ENCODE results near the gene KDM2B. TPM values are rescaled to one million over a fixed set of nuclear protein-coding genes. Genes with fewer than 3 reads are reported as not detected.

Gene KDM2B
- total and polyA plus RNA-seq, 2 donors (not counting 3 experiments of a cell fraction or from before 2014, with no cell fraction given), result 26.8 to 37.3 TPM

- Histone ChIP-seq H3K79me2 (ENCODE audit: control insufficient read depth, insufficient read depth, low read length) (no peaks in the 10 kb centered on the region), H3K9me3 (replicated peaks; ENCODE audit: control insufficient read depth, insufficient read depth, low read length) (no peaks in the 10 kb centered on the region), H3K9me1 (replicated peaks; ENCODE audit: control insufficient read depth, extremely low read depth, insufficient read depth, low read length) (no peaks in the 10 kb centered on the region), H2AFZ (ENCODE audit: low read depth, low read length) (no peak overlapping the region), H3K27ac (ENCODE audit: insufficient read depth, low read depth, low read length) (no peak overlapping the region), H3K36me3 (ENCODE audit: control insufficient read depth in 2 of 2, extremely low read depth in 1 of 2, insufficient read depth in 2 of 2, low read length in 2 of 2) (no peaks in the 10 kb centered on the region), H3K4me1 (ENCODE audit: control insufficient read depth, extremely low read depth, insufficient read depth, low read length) (peaks cover 3% of the 10 kb centered on the region), H3K27me3 (ENCODE audit: control insufficient read depth in 2 of 2, insufficient read depth in 2 of 2, low read length in 2 of 2) (no peaks in the 10 kb centered on the region), H4K20me1 (replicated peaks; ENCODE audit: control insufficient read depth, extremely low read depth, insufficient read depth, low read length) (no peaks in the 10 kb centered on the region), H3K4me3 (replicated peaks in 1 of 3; ENCODE audit: insufficient read depth in 1 of 3, low read depth in 1 of 3, low read length in 3 of 3) (no peak overlapping the region), H3K4me2 (ENCODE audit: insufficient read depth, low read length) (no peak overlapping the region), H3K9ac (replicated peaks; ENCODE audit: extremely low read depth, insufficient read depth, low read length) (no peak overlapping the region)
- BruUV-seq (replicated peaks), result no TSS peak
- ChIA-PET CTCF (interaction anchor here (0.8 to 2.8 kb wide), 14 partner anchors 8 to 173 kb away, joined by 3 to 19 read pairs (median 4); no protein-coding TSS in a partner anchor), POLR2A (interaction anchor here (0.7 kb wide), 1 partner anchor 336 kb away, joined by 10 read pairs; no protein-coding TSS in a partner anchor)
- intact Hi-C loops (cut with micrococcal nuclease) (loop anchor here (10.0 kb wide), 1 partner anchor 279 kb away; no protein-coding TSS in a partner anchor), dilution Hi-C loops (cut with MboI; ENCODE audit: extremely low pct_ligation_motif_present, low sequenced_read_pairs) (no loop called here)
- DNase-seq (ENCODE audit: low read depth, low spot score) (no peak), FAIRE-seq (no peak)
- TF ChIP-seq FOS (IDR thresholded peaks at IDR 0.05; ENCODE audit: borderline replicate concordance, insufficient read depth, low read length), result no peak
- TF ChIP-seq EZH2 (IDR thresholded peaks at IDR 0.05; ENCODE audit: borderline replicate concordance, low read depth, low read length, severe bottlenecking), result no peak
- TF ChIP-seq MYC (IDR thresholded peaks at IDR 0.05; ENCODE audit: low read depth, low read length), result no peak
- TF ChIP-seq MAX (IDR thresholded peaks at IDR 0.05; ENCODE audit: insufficient read depth, insufficient read length), result no peak
- no peak for TF ChIP-seq POLR2A (IDR thresholded peaks at IDR 0.05; ENCODE audit: low read depth, low read length)
- TF ChIP-seq, protein P1, sequence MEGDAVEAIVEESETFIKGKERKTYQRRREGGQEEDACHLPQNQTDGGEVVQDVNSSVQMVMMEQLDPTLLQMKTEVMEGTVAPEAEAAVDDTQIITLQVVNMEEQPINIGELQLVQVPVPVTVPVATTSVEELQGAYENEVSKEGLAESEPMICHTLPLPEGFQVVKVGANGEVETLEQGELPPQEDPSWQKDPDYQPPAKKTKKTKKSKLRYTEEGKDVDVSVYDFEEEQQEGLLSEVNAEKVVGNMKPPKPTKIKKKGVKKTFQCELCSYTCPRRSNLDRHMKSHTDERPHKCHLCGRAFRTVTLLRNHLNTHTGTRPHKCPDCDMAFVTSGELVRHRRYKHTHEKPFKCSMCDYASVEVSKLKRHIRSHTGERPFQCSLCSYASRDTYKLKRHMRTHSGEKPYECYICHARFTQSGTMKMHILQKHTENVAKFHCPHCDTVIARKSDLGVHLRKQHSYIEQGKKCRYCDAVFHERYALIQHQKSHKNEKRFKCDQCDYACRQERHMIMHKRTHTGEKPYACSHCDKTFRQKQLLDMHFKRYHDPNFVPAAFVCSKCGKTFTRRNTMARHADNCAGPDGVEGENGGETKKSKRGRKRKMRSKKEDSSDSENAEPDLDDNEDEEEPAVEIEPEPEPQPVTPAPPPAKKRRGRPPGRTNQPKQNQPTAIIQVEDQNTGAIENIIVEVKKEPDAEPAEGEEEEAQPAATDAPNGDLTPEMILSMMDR (IDR thresholded peaks at IDR 0.05; ENCODE audit: extremely low read depth in 1 of 2, insufficient read depth in 1 of 2, low read depth in 1 of 2, low read length in 2 of 2), result no peak
- TF ChIP-seq JUN (IDR thresholded peaks at IDR 0.05; ENCODE audit: borderline replicate concordance, insufficient read depth, insufficient read length, low read depth), result no peak
- no peak for TF ChIP-seq POLR2AphosphoS5 (IDR thresholded peaks at IDR 0.05; ENCODE audit: insufficient read depth, low read depth, low read length)
- TF ChIP-seq GATA2 (IDR thresholded peaks at IDR 0.05; ENCODE audit: insufficient read depth, insufficient read length, low read depth, low read length), result no peak
Measured at GRCh38 chr12:121495746-121496145, 85.1 kb downstream of the KDM2B start.
